ENCODE data around the gene BRAT1. TPM values are rescaled to one million over a fixed set of nuclear protein-coding genes. Genes with fewer than 3 reads are reported as not detected.

The BRAT1 gene
- total RNA-seq, 1 donor from 2014 or later, result 52.7 TPM

GRCh38 chr7:2523461-2523936 lies 31.8 kb downstream of the BRAT1 start:
- Mint-ChIP-seq H3K27ac (ENCODE audit: unreplicated experiment) (peak overlapping the region; percentile 81), H3K4me3 (peak overlapping the region; percentile 87), H3K27me3 (ENCODE audit: low read depth) (peaks cover 4% of the 10 kb centered on the region), H3K4me1 (peaks cover 44% of the 10 kb centered on the region), H3K9me3 (no peaks in the 10 kb centered on the region), H3K36me3 (ENCODE audit: low read depth) (peaks cover 2% of the 10 kb centered on the region)
- TF ChIP-seq CTCF (conservative IDR thresholded peaks at IDR 0.05), result no peak
- DNase-seq (ENCODE audit: low read depth, low spot score), result no peak

GRCh38 chr7:2522780-2523433 lies 32.4 kb downstream of the BRAT1 start:
- H3K9me3 Mint-ChIP-seq, result no peaks in the 10 kb centered on the region
- H3K27ac Mint-ChIP-seq (ENCODE audit: unreplicated experiment), result peak overlapping the region; percentile 45
- peaks cover 44% of the 10 kb centered on the region for H3K4me1 Mint-ChIP-seq
- no peaks in the 10 kb centered on the region for H3K36me3 Mint-ChIP-seq (ENCODE audit: low read depth)
- peak overlapping the region; percentile 87 for H3K4me3 Mint-ChIP-seq
- no peak for TF ChIP-seq CTCF (conservative IDR thresholded peaks at IDR 0.05)
- peak; percentile 35 for DNase-seq (ENCODE audit: low read depth, low spot score)
- peaks cover 6% of the 10 kb centered on the region for H3K27me3 Mint-ChIP-seq (ENCODE audit: low read depth)

GRCh38 chr7:2521952-2522591 lies 33.3 kb downstream of the BRAT1 start:
- DNase-seq (ENCODE audit: low read depth, low spot score), result no peak
- H3K4me1 Mint-ChIP-seq, result peaks cover 50% of the 10 kb centered on the region
- peaks cover 9% of the 10 kb centered on the region for H3K27me3 Mint-ChIP-seq (ENCODE audit: low read depth)
- H3K4me3 Mint-ChIP-seq, result peak overlapping the region; percentile 87
- H3K9me3 Mint-ChIP-seq, result no peaks in the 10 kb centered on the region
- no peaks in the 10 kb centered on the region for H3K36me3 Mint-ChIP-seq (ENCODE audit: low read depth)
- TF ChIP-seq CTCF (conservative IDR thresholded peaks at IDR 0.05), result no peak
- peak overlapping the region; percentile 71 for H3K27ac Mint-ChIP-seq (ENCODE audit: unreplicated experiment)

GRCh38 chr7:2521341-2521745 lies 34.0 kb downstream of the BRAT1 start:
- no peaks in the 10 kb centered on the region for H3K36me3 Mint-ChIP-seq (ENCODE audit: low read depth)
- peak overlapping the region; percentile 71 for H3K27ac Mint-ChIP-seq (ENCODE audit: unreplicated experiment)
- DNase-seq (ENCODE audit: low read depth, low spot score), result no peak
- H3K4me3 Mint-ChIP-seq, result peak overlapping the region; percentile 87
- no peak for TF ChIP-seq CTCF (conservative IDR thresholded peaks at IDR 0.05)
- peaks cover 9% of the 10 kb centered on the region for H3K27me3 Mint-ChIP-seq (ENCODE audit: low read depth)
- peaks cover 52% of the 10 kb centered on the region for H3K4me1 Mint-ChIP-seq
- no peaks in the 10 kb centered on the region for H3K9me3 Mint-ChIP-seq

- H3K27me3 Mint-ChIP-seq (ENCODE audit: low read depth), result peaks cover 9% of the 10 kb centered on the region
- H3K36me3 Mint-ChIP-seq (ENCODE audit: low read depth), result no peaks in the 10 kb centered on the region
- peak overlapping the region; percentile 50 for H3K27ac Mint-ChIP-seq (ENCODE audit: unreplicated experiment)
- no peak for DNase-seq (ENCODE audit: low read depth, low spot score)
- peak overlapping the region; percentile 95 for H3K4me3 Mint-ChIP-seq
- H3K9me3 Mint-ChIP-seq, result no peaks in the 10 kb centered on the region
- no peak for TF ChIP-seq CTCF (conservative IDR thresholded peaks at IDR 0.05)
- H3K4me1 Mint-ChIP-seq, result peaks cover 51% of the 10 kb centered on the region
These were observed 34.5 kb downstream of the BRAT1 start for GRCh38 chr7:2520761-2521290.
